ENCODE data around the gene SRC. TPM values are rescaled to one million over a fixed set of nuclear protein-coding genes. Genes with fewer than 3 reads are reported as not detected.

SRC gene
- total and polyA plus RNA-seq, 2 donors from 2014 or later = 28.5 to 70.0 TPM

DNA sequence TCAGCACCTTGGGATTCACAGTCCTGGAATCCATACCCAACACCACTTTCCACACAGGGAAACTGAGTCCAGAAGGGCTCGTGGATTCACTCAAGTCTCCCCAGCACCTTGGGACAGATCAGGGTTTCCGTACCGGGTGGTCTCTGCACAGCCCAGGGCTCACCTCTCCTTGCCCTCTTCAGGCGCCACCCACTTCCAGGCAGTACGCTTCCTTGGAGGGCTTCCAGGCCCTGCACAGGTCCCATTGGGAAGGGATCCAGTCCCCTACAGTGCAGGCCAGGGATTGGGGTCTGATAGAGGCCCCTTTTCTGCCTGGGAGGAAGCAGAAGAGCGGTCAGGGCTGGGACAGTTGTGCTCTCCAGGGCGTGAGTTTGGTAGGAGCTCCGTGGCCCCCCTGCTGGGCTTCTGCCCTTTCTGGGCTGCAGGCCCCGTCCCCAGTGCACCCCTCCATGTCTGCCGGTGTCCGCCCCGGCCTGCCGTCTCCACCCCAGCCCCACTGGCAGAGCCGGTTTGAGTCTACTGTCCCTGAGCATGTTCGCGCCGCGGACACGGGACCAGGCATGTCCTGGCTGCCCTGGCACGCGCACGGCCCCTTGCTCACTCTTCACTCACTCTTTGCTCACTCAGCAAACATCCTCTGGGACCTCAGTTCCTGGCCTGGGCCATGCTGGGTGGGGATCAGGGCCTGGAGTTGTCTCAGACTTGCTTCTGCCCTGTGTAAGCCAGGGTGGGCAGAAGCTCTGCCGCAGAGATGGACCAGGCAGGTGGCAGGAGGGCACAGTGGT, 12.6 kb downstream of the SRC start:
- DNase-seq (peak in 1 of 5 donors; percentile 29), FAIRE-seq (no peak)
- intact Hi-C loops (cut with DNase I) = no loop called here
- Histone ChIP-seq H3K4me1 (ENCODE audit: control insufficient read depth in 2 of 3, insufficient read depth in 2 of 3, low read depth in 1 of 3, low read length in 3 of 3) (peaks cover 0 to 8% (median 0%) of the 10 kb centered on the region in 3 donors), H3K27me3 (ENCODE audit: control insufficient read depth, insufficient read depth, low read length) (no peaks in the 10 kb centered on the region), H3K9ac (ENCODE audit: low read length in 3 of 3) (no peak overlapping the region), H3K4me3 (ENCODE audit: low read length in 3 of 3) (no peak overlapping the region), H3K9me3 (ENCODE audit: control insufficient read depth in 2 of 3, insufficient read depth in 1 of 3, low read length in 3 of 3) (no peaks in the 10 kb centered on the region), H3K27ac (ENCODE audit: low read depth in 2 of 2, low read length in 2 of 2) (no peak overlapping the region), H3K36me3 (ENCODE audit: control insufficient read depth in 2 of 3, insufficient read depth in 3 of 3, low read length in 3 of 3) (peaks cover 0 to 3% (median 0%) of the 10 kb centered on the region in 3 donors)
- TF ChIP-seq, protein P1, sequence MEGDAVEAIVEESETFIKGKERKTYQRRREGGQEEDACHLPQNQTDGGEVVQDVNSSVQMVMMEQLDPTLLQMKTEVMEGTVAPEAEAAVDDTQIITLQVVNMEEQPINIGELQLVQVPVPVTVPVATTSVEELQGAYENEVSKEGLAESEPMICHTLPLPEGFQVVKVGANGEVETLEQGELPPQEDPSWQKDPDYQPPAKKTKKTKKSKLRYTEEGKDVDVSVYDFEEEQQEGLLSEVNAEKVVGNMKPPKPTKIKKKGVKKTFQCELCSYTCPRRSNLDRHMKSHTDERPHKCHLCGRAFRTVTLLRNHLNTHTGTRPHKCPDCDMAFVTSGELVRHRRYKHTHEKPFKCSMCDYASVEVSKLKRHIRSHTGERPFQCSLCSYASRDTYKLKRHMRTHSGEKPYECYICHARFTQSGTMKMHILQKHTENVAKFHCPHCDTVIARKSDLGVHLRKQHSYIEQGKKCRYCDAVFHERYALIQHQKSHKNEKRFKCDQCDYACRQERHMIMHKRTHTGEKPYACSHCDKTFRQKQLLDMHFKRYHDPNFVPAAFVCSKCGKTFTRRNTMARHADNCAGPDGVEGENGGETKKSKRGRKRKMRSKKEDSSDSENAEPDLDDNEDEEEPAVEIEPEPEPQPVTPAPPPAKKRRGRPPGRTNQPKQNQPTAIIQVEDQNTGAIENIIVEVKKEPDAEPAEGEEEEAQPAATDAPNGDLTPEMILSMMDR (IDR thresholded peaks at IDR 0.05; ENCODE audit: borderline replicate concordance, extremely low read depth, insufficient read depth) = no peak

DNA sequence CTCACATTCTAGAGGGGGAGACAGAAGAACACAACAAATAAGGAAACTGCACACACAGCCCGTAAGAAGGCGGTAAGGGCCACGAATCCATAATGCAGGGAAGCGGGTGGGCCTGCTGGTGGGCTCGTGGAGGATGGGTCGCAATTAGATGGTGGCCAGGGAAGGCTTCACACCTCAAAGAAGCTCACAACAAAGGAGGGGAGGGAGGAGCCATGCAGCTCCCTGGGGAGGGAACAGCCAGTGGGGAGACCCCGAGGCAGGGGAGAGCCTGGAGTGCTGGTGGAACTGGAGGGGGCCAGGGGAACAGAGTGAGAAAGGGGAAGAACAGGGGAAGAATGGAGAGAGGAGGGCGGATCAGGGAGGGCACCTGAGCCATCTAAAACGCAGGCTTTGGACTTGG, 13.4 kb downstream of the SRC start:
- Histone ChIP-seq H3K4me1 (ENCODE audit: control insufficient read depth in 2 of 3, insufficient read depth in 2 of 3, low read depth in 1 of 3, low read length in 3 of 3) (peaks cover 0 to 5% (median 0%) of the 10 kb centered on the region in 3 donors), H3K9me3 (ENCODE audit: control insufficient read depth in 2 of 3, insufficient read depth in 1 of 3, low read length in 3 of 3) (no peaks in the 10 kb centered on the region), H3K27me3 (ENCODE audit: control insufficient read depth, insufficient read depth, low read length) (no peaks in the 10 kb centered on the region), H3K4me3 (ENCODE audit: low read length in 3 of 3) (no peak overlapping the region), H3K9ac (ENCODE audit: low read length in 3 of 3) (no peak overlapping the region), H3K27ac (ENCODE audit: low read depth in 2 of 2, low read length in 2 of 2) (no peak overlapping the region), H3K36me3 (ENCODE audit: control insufficient read depth in 2 of 3, insufficient read depth in 3 of 3, low read length in 3 of 3) (no peaks in the 10 kb centered on the region)
- DNase-seq (peak in 1 of 5 donors; percentile 23), FAIRE-seq (no peak)
- TF ChIP-seq, protein P1 (IDR thresholded peaks at IDR 0.05; ENCODE audit: borderline replicate concordance, extremely low read depth, insufficient read depth) = no peak
- intact Hi-C loops (cut with DNase I) = no loop called here

DNA sequence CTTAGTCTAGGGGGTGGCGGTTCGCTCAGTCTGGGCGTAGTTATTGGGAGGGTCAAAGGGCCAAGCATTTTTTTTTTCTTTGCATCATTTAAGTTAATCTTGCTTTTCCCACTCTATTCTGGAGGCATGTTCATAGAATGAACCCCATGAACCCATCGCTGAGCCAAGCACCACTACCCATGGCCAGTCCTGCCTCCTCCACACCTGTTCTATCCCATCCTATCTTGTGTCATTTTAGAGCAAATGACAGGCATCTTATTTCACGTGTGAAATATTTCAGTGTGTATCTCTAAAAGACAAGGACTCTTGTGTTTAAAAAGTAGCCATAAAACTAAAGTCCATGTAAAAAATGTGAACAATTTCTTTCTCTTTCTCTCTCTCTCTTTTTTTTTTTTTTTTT, 13.9 kb downstream of the SRC start:
- Histone ChIP-seq H3K4me1 (ENCODE audit: control insufficient read depth in 2 of 3, insufficient read depth in 2 of 3, low read depth in 1 of 3, low read length in 3 of 3) (peaks cover 0 to 5% (median 0%) of the 10 kb centered on the region in 3 donors), H3K27me3 (ENCODE audit: control insufficient read depth, insufficient read depth, low read length) (no peaks in the 10 kb centered on the region), H3K4me3 (ENCODE audit: low read length in 3 of 3) (no peak overlapping the region), H3K9ac (ENCODE audit: low read length in 3 of 3) (no peak overlapping the region), H3K36me3 (ENCODE audit: control insufficient read depth in 2 of 3, insufficient read depth in 3 of 3, low read length in 3 of 3) (no peaks in the 10 kb centered on the region), H3K9me3 (ENCODE audit: control insufficient read depth in 2 of 3, insufficient read depth in 1 of 3, low read length in 3 of 3) (no peaks in the 10 kb centered on the region), H3K27ac (ENCODE audit: low read depth in 2 of 2, low read length in 2 of 2) (no peak overlapping the region)
- intact Hi-C loops (cut with DNase I) = no loop called here
- FAIRE-seq (no peak), DNase-seq (no peak)
- TF ChIP-seq, protein P1 (IDR thresholded peaks at IDR 0.05; ENCODE audit: borderline replicate concordance, extremely low read depth, insufficient read depth) = no peak

All from kidney (tissue), 14 donors.